Osteoblast (primary cell): ENCODE measurements around the gene WDR49. TPM values are rescaled to one million over a fixed set of nuclear protein-coding genes. Genes with fewer than 3 reads are reported as not detected.

Experiments used
- DNase-seq: peaks from one replicate; pipeline ENCODE4 v3.0.0; 2011; ENCODE audit warnings: low spot score, mixed read lengths; ENCODE audit not compliant: insufficient read length; ENCODE audit errors: missing footprints
- H2AFZ ChIP-seq: 2 replicates; pipeline ENCODE4 v1.6.0; 2011; ENCODE audit warnings: mild to moderate bottlenecking, low read length
- H3K27ac ChIP-seq: 2 replicates; pipeline ENCODE4 v1.5.1; 2011; ENCODE audit warnings: mild to moderate bottlenecking, low read depth, low read length, moderate library complexity
- H3K27me3 ChIP-seq: 2 replicates; pipeline ENCODE4 v1.6.0; 2012; ENCODE audit warnings: mild to moderate bottlenecking, control low read depth, inconsistent platforms, low read length, moderate library complexity; ENCODE audit not compliant: insufficient read depth
- H3K36me3 ChIP-seq: 2 replicates; pipeline ENCODE4 v1.5.1; 2011; ENCODE audit warnings: mild to moderate bottlenecking, low read length, control low read depth, moderate library complexity; ENCODE audit not compliant: insufficient read depth
- H3K4me1 ChIP-seq: 2 replicates; pipeline ENCODE4 v1.5.1; 2011; ENCODE audit warnings: mild to moderate bottlenecking, low read length, control low read depth, moderate library complexity; ENCODE audit not compliant: insufficient read depth
- H3K4me2 ChIP-seq: 2 replicates; pipeline ENCODE4 v1.6.0; 2011; ENCODE audit warnings: mild to moderate bottlenecking, low read length; ENCODE audit not compliant: insufficient read depth
- H3K4me3 ChIP-seq: fragments of 200-600 bp; sonication (generic); 3 replicates; pipeline ENCODE4 v1.5.1; 2012; ENCODE audit warnings: mild to moderate bottlenecking, low read length, inconsistent platforms; ENCODE audit not compliant: insufficient read depth
- H3K79me2 ChIP-seq: 2 replicates; pipeline ENCODE4 v1.6.0; 2012; ENCODE audit warnings: mild to moderate bottlenecking, low read length, control low read depth, inconsistent platforms; ENCODE audit not compliant: insufficient read depth
- H3K9me3 ChIP-seq: 2 replicates; pipeline ENCODE4 v1.5.1; 2011; ENCODE audit warnings: low read depth, low read length, control low read depth
- H4K20me1 ChIP-seq: 2 replicates; pipeline ENCODE4 v1.6.0; 2012; ENCODE audit warnings: mild to moderate bottlenecking, low read length, control low read depth; ENCODE audit not compliant: insufficient read depth
- total RNA-seq: library from RNA; depleted of rRNA; stranded (reverse); fragments of >200 nt; gene quantifications from 2 replicates; pipeline ENCODE4 v1.2.3, GENCODE V29; 2012
- TF ChIP-seq, protein P1 (sequence below): IDR thresholded peaks from 2 replicates; pipeline ENCODE4 v1.5.1; 2011; ENCODE audit warnings: mild to moderate bottlenecking, low read depth, low read length, moderate library complexity; ENCODE audit errors: extremely low read depth

Gene WDR49
- total RNA-seq, 1 donor = under 0.01 TPM

GRCh38 chr3:167691366-167691765 lies 37.6 kb upstream of the WDR49 start:
- TF ChIP-seq, protein P1, sequence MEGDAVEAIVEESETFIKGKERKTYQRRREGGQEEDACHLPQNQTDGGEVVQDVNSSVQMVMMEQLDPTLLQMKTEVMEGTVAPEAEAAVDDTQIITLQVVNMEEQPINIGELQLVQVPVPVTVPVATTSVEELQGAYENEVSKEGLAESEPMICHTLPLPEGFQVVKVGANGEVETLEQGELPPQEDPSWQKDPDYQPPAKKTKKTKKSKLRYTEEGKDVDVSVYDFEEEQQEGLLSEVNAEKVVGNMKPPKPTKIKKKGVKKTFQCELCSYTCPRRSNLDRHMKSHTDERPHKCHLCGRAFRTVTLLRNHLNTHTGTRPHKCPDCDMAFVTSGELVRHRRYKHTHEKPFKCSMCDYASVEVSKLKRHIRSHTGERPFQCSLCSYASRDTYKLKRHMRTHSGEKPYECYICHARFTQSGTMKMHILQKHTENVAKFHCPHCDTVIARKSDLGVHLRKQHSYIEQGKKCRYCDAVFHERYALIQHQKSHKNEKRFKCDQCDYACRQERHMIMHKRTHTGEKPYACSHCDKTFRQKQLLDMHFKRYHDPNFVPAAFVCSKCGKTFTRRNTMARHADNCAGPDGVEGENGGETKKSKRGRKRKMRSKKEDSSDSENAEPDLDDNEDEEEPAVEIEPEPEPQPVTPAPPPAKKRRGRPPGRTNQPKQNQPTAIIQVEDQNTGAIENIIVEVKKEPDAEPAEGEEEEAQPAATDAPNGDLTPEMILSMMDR = no peak
- Histone ChIP-seq H3K4me1 (no peaks in the 10 kb centered on the region), H4K20me1 (no peaks in the 10 kb centered on the region), H2AFZ (no peak overlapping the region), H3K4me2 (no peak overlapping the region), H3K4me3 (no peak overlapping the region), H3K27me3 (no peaks in the 10 kb centered on the region), H3K36me3 (peaks cover 7% of the 10 kb centered on the region), H3K27ac (no peak overlapping the region), H3K9me3 (no peaks in the 10 kb centered on the region), H3K79me2 (no peaks in the 10 kb centered on the region)
- no peak for DNase-seq

- Histone ChIP-seq H3K4me2 (no peak overlapping the region), H4K20me1 (no peaks in the 10 kb centered on the region), H3K4me1 (no peaks in the 10 kb centered on the region), H3K79me2 (no peaks in the 10 kb centered on the region), H3K36me3 (peaks cover 3% of the 10 kb centered on the region), H3K9me3 (no peaks in the 10 kb centered on the region), H3K27ac (no peak overlapping the region), H3K4me3 (no peak overlapping the region), H2AFZ (no peak overlapping the region), H3K27me3 (no peaks in the 10 kb centered on the region)
- DNase-seq = peak; percentile 19
- TF ChIP-seq, protein P1 = peak; percentile 68
Measured at GRCh38 chr3:167684388-167684993, 30.7 kb upstream of the WDR49 start.

DNA sequence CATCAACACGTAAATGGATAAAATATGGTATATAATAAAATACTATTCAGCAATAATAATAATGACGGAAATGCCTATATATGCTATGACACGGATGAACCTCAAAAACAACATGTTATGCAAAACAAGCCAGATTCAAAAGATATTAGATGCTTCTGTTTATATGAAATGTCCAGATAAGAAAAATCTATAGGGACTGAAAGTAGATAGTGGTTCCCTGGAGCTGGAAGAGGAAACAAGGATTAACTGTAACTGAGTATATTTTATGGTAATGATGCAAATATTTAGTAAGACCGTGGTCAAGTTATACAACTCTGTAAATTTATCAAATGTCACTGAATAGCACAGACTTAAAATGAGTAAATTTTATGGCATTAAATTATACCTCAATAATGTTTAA lies 25.8 kb upstream of the WDR49 start:
- no peak overlapping the region for H2AFZ ChIP-seq
- TF ChIP-seq, protein P1 = no peak
- DNase-seq = no peak

GRCh38 chr3:167675848-167676247 lies 22.1 kb upstream of the WDR49 start:
- no peaks in the 10 kb centered on the region for H3K27me3 ChIP-seq
- H3K9me3 ChIP-seq = no peaks in the 10 kb centered on the region
- H2AFZ ChIP-seq = no peak overlapping the region
- TF ChIP-seq, protein P1 = no peak
- no peak overlapping the region for H3K4me2 ChIP-seq
- H3K4me3 ChIP-seq = no peak overlapping the region
- peaks cover 25% of the 10 kb centered on the region for H3K36me3 ChIP-seq
- no peak overlapping the region for H3K27ac ChIP-seq
- H3K4me1 ChIP-seq = no peaks in the 10 kb centered on the region
- no peaks in the 10 kb centered on the region for H4K20me1 ChIP-seq
- no peaks in the 10 kb centered on the region for H3K79me2 ChIP-seq
- no peak for DNase-seq

More for the DNA sequence above, 25.8 kb upstream of the WDR49 start:
- Histone ChIP-seq H3K4me2 (no peak overlapping the region), H3K27ac (no peak overlapping the region), H4K20me1 (no peaks in the 10 kb centered on the region), H3K27me3 (no peaks in the 10 kb centered on the region), H3K79me2 (no peaks in the 10 kb centered on the region), H3K36me3 (peaks cover 24% of the 10 kb centered on the region), H3K4me3 (no peak overlapping the region), H3K4me1 (no peaks in the 10 kb centered on the region), H3K9me3 (no peaks in the 10 kb centered on the region)
